ENCODE data around the gene PAK6. TPM values are rescaled to one million over a fixed set of nuclear protein-coding genes. Genes with fewer than 3 reads are reported as not detected.

The PAK6 gene
- not detected in 2 replicates for total RNA-seq

DNA sequence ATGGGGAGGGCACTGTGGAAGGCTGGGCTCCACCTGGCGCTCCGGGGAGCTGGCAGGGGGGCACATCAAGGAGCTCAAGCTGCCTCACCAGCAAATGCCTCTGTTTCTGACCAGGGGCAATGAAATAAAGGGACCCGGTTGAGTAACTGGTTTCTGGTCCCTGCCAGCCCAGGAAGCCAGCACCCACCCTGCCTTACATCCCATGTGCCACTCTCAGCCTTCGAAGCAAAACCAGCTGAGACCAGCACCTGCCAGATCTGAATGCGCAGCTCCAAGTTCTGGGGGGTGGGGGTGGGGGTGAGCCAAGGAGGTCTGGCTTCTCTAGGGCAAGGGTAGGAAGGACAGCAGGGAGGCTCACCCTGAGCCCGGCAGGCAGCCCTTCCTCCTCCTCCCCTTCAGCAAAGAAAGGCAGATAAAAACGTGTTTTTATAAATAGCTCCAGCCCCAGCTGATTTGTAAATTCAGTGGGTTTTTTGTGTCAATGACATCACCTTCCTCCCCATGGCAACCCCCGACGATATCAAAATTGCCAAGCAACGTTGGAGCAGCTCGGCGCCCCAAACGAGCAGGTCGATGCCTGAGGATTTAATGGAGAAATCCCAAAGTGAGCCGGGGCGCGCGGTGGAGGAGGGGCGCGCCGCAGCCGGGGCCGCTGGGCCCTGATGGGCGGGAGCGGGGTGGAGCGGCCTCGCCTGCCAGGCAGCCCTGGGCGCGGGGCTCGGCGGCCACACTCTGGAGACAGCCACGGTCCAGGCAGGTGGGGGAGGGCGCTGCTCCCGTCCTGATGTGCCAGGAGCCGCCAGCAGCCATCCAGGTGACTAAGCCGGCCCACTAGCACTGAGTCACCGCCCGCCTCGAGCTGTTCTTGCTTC, at the start of gene PAK6:
Gene PAK6, plus strand, starts transcription at position 532 of the 872 bp plus-strand sequence. CDS start 25,723 bp downstream, outside the sequence.
- DNase-seq = peak; percentile 42

DNA sequence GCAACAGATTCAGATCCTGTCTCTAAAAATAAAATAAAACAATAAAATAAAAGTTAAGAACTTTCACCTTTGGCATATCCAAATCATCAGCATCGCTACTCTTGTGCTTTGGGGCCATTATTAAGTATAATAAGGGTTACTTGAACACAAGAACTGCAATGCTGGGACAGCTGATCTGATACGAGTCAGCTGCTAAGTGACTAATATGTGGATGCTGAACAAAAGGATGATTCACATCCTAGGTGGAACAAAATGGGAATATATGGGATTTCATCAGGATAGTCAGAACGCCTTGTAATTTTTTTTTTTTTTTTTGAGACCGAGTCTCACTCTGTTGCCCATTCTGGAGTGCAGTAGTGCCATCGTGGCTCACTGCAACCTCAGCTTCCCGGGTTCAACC, 48.3 kb upstream of the PAK6 start:
- DNase-seq = peak; percentile 86

DNA sequence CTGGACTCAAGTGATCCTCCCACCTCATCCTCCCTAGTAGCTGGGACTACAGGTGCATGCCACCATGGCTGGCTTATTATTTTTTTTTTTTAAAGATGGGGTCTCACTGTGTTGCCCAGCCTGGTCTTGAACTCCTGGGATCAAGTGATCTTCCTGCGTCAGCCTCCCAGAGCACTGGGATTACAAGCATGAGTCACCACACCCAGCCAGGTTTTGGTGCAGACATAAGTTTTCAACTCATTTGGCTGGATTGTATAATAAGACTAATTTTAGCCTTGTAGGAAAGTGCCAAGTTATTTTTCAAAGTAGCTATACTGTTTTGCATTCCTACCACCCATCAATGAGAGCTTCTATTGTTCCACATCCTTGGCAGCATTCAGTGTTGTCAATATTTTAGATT, 45.9 kb upstream of the PAK6 start:
- DNase-seq = peak; percentile 70

DNA sequence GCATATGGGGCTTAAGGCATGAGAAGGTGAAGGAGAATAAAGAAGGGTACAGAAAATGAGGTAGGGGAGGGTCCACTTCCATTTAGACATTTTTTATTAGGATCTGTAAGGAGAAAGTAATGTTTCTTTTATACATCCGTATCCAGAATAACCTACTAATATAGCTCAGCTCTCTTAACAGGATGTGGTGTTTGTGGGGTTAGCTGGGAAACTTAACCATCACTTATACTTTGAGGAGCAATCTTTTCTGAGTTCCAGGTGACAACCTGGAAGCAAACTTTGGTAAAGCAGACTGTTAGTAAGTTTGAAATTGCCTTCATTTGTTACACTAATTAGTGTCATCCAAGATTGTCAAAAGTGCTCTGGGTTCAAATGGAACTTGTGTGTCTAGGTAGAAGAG, 41.4 kb upstream of the PAK6 start:
- no peak for DNase-seq

DNA sequence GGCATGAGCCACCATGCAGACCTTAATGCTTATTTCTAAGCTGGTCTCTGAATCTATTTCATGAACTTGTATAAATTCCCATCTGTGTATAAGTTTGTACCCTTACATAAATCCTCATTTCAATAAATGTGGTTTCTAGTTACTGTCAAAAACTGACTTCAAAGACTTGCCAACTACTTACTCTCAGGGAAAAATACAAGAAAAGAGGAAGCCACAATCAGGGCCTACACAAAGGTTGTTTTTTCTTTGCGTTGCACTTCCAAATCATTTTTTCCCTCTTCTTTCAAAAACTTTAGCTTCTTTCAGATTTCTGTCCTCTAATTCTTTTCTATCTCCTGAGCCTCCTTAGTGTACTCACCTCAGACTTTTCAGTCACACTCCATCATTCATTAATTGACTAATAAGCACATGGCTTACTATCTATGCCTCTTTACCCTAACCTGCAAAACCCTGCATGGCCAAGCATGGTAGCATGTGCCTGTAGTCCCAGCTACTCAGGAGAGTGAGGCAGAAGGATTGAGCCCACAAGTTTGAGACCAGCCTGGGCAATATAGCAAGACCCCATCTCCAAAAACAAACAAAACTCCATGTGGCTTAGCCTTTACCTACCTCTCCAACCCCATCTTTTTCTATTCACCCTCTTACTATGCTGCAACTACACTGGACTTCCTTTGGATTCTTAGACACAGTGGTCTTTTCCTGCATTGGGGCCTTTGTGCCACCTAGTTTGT, 40.3 kb upstream of the PAK6 start:
- DNase-seq = no peak

DNA sequence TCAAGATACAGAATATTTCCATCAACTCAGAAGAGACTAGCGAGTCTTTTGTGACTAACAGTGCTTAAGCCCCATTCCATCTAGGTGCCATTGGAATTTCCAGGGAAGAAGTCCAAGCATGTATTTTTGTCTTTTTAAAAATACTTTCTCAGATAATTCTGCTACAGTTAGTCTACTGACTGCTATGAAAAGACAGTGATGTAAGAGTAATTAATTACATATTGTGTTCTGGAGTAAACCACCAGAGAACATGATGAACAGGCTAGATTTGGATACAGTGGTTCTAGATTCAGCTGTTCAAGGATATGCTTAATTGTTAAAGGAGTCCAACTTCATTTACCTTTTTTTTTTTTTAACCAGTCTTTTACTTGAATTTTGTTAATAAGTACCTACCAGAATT, 34.8 kb upstream of the PAK6 start:
- DNase-seq = no peak

DNA sequence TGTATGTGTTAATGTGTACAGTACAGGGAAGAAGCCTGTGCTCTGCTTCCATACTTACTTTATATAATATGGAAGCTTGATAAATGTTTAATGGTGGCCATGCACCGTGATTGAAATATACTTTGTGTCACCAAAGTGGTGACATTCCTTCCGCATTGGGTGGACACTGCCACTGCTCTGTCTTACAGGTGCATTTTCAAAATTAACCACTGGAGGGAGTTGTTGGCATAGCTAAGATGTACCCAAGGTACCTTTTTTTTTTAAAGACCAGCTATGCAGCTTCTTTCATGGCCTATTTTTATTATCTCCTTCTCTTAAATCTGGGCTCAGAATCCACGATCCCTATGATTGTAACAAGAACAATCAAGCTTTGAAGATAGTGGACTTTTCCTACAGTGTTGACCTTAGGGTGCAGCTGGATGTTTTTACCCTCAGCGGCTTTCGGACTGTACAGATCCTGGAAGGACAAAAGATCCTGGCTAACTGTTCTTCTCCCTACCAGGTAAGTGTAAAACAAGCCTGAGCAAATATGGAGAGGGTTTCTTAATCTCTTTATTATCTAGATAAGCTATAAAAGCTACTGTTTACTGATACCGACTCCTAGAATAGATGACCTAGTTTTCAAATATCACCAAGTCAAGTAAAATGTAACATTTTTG, 21.6 kb upstream of the PAK6 start:
- peak; percentile 86 for DNase-seq

DNA sequence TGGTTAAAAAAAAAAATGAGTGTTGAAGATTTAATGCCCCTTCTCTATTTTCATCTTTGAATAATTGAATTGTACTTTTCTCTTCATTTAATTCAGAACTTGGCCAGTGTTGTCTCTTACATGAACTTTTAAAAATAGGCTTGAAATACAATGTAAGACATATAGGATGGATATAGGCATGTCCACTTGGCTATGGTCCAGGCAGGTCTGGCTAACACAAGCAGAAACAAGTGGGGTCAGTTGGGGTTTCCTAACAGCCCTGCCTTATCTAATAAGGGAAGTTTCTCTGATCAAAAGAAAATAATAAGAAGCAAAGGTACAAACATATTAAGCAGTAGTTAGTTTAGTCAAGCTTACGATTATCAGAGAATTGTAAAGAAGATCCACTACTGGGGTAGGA, 19.1 kb upstream of the PAK6 start:
- peak; percentile 64 for DNase-seq

DNA sequence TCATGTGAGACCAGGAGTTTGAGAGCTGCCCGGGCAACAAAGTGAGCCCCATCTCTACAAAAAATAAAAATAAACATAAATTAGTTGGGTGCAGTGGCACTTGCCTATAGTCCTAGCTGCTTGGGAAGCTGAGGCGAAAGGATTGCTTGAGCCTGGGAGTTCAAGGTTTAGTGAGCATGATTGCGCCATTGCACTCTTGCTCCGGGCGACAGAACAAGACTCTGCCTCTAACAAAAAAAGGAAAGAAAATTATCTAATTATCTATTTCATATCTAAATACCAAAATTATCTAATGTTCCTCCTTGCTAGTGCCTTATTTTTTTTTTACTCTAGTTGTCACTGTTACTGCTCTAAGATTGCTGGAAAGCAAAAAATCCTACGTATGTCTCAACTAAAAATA, 16.7 kb upstream of the PAK6 start:
- no peak for DNase-seq

DNA sequence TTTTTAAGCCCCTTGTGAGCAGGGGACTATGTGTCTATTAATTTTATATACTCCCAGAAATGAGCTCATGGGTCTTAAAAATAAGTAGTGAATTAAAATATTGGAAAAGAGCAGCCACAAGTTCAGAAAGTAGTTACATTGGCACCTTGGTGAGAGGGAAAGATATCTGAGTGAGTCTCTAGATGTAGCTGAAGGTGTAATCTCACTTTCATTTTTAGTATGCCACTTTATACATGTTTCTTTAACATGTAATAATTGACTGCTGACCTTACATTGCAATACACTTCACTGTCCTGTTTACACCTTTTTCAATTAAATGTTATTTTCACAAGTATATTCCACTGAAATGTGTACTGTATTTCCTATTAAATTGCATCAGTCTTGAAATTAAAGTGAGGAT, 12.1 kb upstream of the PAK6 start:
- DNase-seq = no peak

DNA sequence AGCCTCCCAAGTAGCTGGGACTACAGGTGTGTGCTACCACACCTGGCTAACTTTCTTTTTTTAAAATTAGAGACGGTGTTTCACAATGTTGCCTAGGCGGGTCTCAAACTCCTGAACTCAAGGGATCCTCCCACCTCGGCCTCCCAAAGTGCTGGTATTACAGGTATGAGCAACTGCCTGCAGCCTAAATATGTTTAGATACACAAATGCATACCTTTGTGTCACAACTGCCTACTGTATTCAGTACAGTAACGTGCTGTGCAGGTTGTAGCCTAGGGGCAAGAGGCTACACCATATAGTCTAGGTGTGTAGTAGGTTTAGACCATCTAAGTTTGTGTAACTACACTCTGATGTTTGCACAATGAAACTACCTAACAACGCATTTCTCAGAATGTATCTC, 9.5 kb upstream of the PAK6 start:
- no peak for DNase-seq

DNA sequence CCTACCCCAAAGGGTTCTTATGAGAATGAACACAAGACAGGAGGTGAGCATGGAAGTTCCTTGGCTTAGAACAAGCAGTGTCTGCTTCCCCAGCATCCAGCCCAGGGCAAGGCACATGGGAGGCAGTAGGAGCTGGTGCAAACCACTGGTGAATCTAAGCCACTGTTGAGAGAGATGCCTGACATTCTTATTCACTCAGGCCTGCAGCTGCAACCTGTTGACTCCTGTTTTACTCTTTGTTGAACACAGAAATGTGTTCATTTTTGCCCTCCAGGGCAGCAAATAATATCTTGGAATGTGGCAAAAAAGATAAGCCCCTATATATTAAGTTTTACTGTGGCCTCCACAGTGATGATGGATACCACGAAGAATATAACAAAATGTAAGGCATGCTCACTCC, 8.9 kb upstream of the PAK6 start:
- DNase-seq = no peak

DNA sequence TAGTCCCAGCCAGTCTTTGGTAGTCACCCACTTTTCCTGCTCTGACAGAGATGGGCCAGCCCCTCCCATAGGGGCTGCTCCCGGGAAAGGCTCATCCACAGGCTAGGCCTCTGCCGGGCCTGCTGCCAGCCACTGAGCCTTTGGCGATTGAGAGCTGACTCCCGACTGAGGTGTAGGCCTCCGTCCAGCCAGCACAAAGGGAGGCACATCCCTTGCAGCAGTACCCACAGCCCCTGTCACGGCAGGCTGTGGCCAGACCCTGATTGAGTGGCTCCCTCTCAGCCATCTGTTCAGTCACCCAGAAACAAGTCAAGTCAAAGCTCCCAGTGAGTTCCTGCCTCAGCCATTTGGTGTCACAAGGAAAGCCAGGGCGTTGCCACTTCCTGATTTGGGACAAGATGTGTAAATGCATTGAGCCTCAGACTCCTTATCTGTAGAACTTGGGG, 6.2 kb upstream of the PAK6 start:
- no peak for DNase-seq

DNA sequence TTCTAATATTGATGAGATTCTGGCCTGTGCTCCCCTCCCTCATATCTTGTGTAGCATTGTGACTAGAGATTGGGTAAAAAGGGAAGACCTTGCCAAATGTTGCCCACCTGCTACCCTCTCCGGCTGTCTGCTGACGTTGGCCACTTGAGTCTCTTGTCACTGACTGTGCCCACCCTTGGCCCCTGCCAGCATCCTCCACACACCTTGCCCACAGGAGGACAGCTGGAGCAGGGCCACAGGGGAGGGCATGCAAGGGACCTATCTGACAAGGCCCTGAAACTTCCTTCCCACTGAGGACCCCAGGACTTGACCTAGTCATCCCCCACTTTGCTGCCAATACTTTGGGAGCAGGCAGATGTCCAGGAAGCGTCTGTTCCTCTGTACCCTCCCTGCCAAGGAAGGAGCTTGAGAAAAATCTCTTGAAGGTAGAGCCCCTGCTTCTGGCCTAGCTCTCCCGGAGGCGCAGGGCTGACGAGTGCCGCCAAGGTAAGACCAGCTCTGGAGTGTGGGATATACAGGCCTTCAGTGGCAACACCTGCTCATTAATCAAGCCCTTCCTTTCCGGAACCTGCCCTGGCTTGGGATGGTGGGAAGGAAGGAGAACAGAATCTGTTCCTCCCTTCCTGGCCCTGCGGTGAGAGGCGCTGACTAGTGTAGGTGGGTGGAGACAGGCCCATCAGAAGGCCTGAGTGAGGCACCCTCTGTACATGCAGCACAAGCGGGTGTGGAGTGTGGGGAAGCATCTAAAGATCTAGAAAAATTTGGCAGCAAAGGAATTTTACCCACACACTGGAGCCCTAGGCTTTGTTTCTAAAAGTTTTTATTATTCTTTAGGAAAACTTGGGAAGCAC, 4.9 kb upstream of the PAK6 start:
- DNase-seq = no peak

DNA sequence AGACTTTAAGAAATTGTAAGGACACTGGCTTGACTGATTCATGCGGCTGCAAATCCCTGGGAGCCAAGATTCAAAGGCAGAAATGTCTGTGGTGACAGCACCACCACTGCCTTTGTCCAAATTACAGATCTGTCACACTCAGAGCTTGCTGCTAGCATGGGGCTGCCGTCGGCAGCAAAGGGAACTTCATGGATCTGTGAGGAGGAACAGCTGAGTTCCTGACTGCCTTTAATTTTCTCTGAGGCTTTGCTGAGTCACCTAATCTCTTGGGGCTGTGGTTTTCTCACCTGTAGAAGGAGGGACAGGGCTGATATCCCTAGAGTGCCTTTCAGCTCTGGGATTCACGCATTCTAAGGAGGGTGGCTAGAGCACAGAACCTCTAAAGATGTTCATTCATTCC, 4.1 kb upstream of the PAK6 start:
- no peak for DNase-seq

DNA sequence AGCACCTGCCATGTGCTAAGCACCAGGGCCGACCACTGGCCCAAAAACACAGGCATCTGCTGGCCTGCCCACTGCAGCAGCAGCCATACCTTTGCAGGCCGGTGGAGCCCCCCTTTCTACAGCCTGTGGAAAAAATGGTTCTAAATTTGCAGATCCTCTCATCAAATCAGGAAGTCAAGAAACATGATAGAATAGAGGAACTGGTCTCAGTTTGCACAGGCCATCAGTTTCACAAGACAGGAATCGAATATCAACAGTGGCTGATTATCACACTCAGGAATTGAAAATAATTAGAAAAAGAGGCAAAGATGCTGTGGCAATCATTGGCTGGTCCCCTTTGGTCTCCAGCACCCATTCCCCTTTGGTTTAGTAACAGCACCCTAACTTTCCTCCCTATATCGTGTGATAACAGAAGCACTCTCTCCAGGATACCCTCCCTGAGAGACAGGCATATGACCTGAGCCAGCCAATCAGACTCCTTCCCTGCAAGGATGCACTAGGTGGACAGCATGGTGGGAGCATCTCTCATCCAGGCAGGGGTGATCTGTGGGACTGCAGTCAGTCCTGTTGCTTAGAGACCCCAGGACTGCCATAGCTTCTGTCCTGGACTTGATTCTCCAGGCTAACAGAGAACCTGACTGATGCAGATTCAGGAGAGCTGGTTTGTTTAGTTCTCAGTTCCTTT, 3.5 kb upstream of the PAK6 start:
- no peak for DNase-seq

DNA sequence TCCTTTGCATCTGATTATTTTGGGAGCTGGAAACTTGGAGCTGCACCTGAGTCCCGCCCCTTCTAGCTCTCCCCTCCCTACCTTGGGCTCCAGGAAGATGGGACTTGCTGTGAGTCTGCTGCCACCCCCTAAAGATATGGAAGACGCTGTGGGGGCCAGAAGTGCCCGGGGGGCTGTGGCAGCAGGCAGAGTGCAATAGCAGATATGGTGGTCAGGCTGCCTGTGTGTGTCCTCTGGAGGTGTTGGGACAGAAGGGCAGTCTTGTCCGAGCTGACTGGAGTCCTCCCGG, 485 bp downstream of the PAK6 start:
- no peak for DNase-seq

DNA sequence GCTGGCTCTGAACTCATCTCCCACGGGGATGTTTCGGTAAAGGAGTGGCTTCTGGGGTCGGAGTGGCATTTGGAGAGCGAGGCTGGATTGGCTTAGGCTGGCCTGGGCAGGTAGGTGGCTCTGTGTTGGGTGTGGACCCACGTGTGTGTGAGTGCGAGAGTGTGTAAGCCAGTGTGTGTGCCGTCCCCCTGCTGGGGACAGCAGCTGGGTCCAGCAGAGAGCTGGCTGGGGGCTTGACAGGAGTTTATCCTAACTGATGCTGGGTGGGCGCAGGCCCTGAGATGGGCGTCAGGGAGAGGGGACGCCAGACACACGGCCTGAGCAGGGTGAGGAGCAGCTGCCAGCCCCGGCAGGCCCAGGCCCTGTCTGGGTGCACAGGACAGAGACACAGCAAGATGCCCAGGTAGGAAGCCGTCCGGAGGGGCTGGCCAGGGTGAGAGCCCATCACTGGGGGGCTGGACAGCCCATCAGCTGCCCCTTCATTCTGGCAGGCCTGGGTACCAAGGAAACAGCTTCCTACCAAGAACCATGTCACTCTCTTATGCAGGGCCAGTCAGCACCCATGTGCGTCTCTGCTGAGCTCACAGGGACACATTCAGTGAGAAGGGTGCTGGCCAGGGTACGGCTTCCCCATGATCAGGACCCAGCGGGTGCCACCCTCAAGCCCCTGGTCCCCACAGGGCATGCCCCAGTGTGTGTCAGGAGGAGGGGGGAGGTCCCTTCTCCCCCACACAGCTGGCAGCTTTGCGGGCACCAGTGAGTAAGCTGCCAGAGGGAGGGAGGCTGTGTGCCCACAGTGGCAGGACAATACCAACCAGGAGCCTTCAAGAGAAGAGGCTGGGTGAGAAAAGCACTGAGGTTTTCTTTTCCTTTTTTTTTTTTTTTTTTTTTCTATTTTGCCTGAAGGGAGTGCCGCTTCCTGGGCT, 1.1 kb downstream of the PAK6 start:
- DNase-seq = no peak

DNA sequence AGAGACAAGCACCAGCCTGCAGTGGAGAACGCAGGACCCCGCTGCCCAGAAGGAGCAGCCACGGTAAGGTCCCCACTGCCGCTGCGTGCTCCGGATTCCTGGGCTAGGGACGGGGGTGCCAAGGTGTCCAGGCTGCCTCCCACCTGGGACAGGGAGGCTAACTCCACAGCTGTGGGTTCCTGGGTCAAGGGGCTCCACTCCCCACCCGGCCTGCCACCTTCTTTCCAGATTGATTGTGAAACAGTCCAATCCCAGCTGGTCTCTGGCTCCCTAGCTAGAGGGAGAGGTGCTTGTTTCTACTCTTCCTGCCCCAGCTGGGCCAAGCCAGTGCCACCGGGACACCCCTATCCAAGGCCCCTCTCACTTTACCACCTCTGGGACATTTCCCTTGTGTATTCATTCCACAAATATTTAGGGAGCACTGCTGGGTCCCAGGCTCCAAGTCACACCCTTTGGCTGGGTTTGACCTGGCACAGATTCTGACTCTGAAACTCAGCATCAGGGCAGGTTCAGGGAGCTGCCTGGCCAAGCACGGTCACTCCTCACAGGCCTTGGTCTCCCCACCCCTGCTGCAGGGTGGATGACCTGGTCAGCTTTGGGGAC, 1.9 kb downstream of the PAK6 start:
- no peak for DNase-seq

Data from dermis blood vessel endothelial cell (primary cell).